ENCODE measurements around the gene DLX2.

DNA sequence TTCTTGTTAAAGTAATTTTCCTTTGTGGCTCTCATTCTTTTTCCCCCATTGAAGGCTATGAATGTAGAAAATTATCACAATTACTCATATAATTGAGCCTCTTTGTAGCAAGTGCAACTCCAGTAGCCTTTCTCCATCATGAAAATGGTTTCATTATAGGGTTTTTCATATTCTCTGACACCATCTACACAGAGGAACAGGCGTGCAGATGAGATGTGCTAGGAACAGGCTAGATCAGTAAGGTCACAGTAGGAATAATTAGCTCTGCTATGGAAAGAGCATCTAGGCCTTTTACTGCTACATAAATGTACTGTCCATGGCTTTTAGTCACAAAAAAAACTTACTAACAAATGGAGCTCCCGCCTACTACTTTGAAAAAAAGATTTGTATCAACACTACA, 30.0 kb downstream of the DLX2 start:
- TF ChIP-seq, protein P1, sequence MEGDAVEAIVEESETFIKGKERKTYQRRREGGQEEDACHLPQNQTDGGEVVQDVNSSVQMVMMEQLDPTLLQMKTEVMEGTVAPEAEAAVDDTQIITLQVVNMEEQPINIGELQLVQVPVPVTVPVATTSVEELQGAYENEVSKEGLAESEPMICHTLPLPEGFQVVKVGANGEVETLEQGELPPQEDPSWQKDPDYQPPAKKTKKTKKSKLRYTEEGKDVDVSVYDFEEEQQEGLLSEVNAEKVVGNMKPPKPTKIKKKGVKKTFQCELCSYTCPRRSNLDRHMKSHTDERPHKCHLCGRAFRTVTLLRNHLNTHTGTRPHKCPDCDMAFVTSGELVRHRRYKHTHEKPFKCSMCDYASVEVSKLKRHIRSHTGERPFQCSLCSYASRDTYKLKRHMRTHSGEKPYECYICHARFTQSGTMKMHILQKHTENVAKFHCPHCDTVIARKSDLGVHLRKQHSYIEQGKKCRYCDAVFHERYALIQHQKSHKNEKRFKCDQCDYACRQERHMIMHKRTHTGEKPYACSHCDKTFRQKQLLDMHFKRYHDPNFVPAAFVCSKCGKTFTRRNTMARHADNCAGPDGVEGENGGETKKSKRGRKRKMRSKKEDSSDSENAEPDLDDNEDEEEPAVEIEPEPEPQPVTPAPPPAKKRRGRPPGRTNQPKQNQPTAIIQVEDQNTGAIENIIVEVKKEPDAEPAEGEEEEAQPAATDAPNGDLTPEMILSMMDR (IDR thresholded peaks at IDR 0.05), result no peak
- TF ChIP-seq POLR2AphosphoS5 (IDR thresholded peaks at IDR 0.05) (no peak), POLR2A (IDR thresholded peaks at IDR 0.05) (no peak)
